Measurements from ENCODE around the gene ST7L. TPM values are rescaled to one million over a fixed set of nuclear protein-coding genes. Genes with fewer than 3 reads are reported as not detected.
A peak's percentile ranks its signal among the peaks of the same experiment; 100 is the strongest.

ST7L gene
- total RNA-seq, 1 experiment from 2014 or later = 17.5 TPM

- H3K4me1 ChIP-seq (ENCODE audit: insufficient read depth, low read length) = no peaks in the 10 kb centered on the region; the same call in 1 of the 2 replicates
- H3K4me3 ChIP-seq (ENCODE audit: low read length) = peak overlapping the region; percentile 73
- intact Hi-C loops (cut with micrococcal nuclease) = loop anchor here (1.0 to 5.0 kb wide), 4 partner anchors 27 to 205 kb away; partner anchors contain the start of gene RHOC
- H3K9me2 ChIP-seq (replicated peaks; ENCODE audit: low read length) = no peaks in the 10 kb centered on the region
- no peaks in the 10 kb centered on the region for H3K79me2 ChIP-seq (ENCODE audit: low read length)
- H3F3A ChIP-seq (ENCODE audit: low read length, unreplicated experiment) = no peaks in the 10 kb centered on the region
- ATAC-seq = peak; percentile 85
- ChIA-PET CTCF (interaction anchor here (0.6 to 1.5 kb wide), 14 partner anchors 14 to 213 kb away, joined by 3 to 9 read pairs (median 4); partner anchors contain the start of genes PPM1J, RHOC and ST7L), POLR2A (ENCODE audit: unreplicated experiment) (interaction anchor here (0.8 kb wide), 1 partner anchor 43 kb away, joined by 5 read pairs; no protein-coding TSS in a partner anchor)
- peak; percentile 64 for DNase-seq
- H3K4me2 ChIP-seq (ENCODE audit: low read length) = peak overlapping the region; percentile 94
- no peaks in the 10 kb centered on the region for H3K9me3 ChIP-seq (ENCODE audit: low read length)
- no peaks in the 10 kb centered on the region for H4K20me1 ChIP-seq (ENCODE audit: low read length)
- no peaks in the 10 kb centered on the region for H3K27me3 ChIP-seq (ENCODE audit: low read length)
- H2AFZ ChIP-seq (ENCODE audit: low read length) = peak overlapping the region; percentile 87
- H3K27ac ChIP-seq (ENCODE audit: low read length) = no peak overlapping the region
- peak overlapping the region; percentile 34 for H3K9ac ChIP-seq (ENCODE audit: low read length)
- H3K36me3 ChIP-seq (ENCODE audit: low read depth, low read length) = no peaks in the 10 kb centered on the region
- TF ChIP-seq EZH2phosphoT487 (IDR thresholded peaks at IDR 0.05; ENCODE audit: borderline replicate concordance, low read length) (no peak), CTCF (conservative IDR thresholded peaks at IDR 0.05; ENCODE audit: low read depth, low read length) (peak; percentile 74)
- BruUV-seq (replicated peaks) = no TSS peak
Measured at GRCh38 chr1:112501810-112502641, 116.9 kb downstream of the ST7L start.

GRCh38 chr1:112496290-112496689 is 122.7 kb downstream of the ST7L start:
- no peaks in the 10 kb centered on the region for H3K36me3 ChIP-seq (ENCODE audit: low read depth, low read length)
- H3K9me2 ChIP-seq (replicated peaks; ENCODE audit: low read length) = no peaks in the 10 kb centered on the region
- H4K20me1 ChIP-seq (ENCODE audit: low read length) = no peaks in the 10 kb centered on the region
- BruUV-seq (replicated peaks) = no TSS peak
- no peak overlapping the region for H3K9ac ChIP-seq (ENCODE audit: low read length)
- no peaks in the 10 kb centered on the region for H3K27me3 ChIP-seq (ENCODE audit: low read length)
- H3K27ac ChIP-seq (ENCODE audit: low read length) = no peak overlapping the region
- H2AFZ ChIP-seq (ENCODE audit: low read length) = no peak overlapping the region
- no peak overlapping the region for H3K4me2 ChIP-seq (ENCODE audit: low read length)
- H3K79me2 ChIP-seq (ENCODE audit: low read length) = no peaks in the 10 kb centered on the region
- POLR2A ChIA-PET (ENCODE audit: unreplicated experiment) = no interaction called here
- intact Hi-C loops (cut with micrococcal nuclease) = no loop called here
- ATAC-seq (no peak), DNase-seq (peak; percentile 44)
- H3K9me3 ChIP-seq (ENCODE audit: low read length) = no peaks in the 10 kb centered on the region
- TF ChIP-seq EZH2 (IDR thresholded peaks at IDR 0.05; ENCODE audit: low read length, unreplicated experiment) = no peak
- no peak for TF ChIP-seq EZH2phosphoT487 (IDR thresholded peaks at IDR 0.05; ENCODE audit: borderline replicate concordance, low read length)
- TF ChIP-seq CTCF (conservative IDR thresholded peaks at IDR 0.05; ENCODE audit: low read depth, low read length) = no peak
- no peaks in the 10 kb centered on the region; the same call in 1 of the 2 replicates for H3K4me1 ChIP-seq (ENCODE audit: insufficient read depth, low read length)
- no peak overlapping the region for H3K4me3 ChIP-seq (ENCODE audit: low read length)
- H3F3A ChIP-seq (ENCODE audit: low read length, unreplicated experiment) = no peaks in the 10 kb centered on the region
- CTCF ChIA-PET = no interaction called here

- H3F3A ChIP-seq (ENCODE audit: low read length, unreplicated experiment) = no peaks in the 10 kb centered on the region
- no peaks in the 10 kb centered on the region for H4K20me1 ChIP-seq (ENCODE audit: low read length)
- H3K27me3 ChIP-seq (ENCODE audit: low read length) = no peaks in the 10 kb centered on the region
- H3K4me2 ChIP-seq (ENCODE audit: low read length) = no peak overlapping the region
- H3K4me3 ChIP-seq (ENCODE audit: low read length) = no peak overlapping the region
- no peak overlapping the region for H3K27ac ChIP-seq (ENCODE audit: low read length)
- ChIA-PET POLR2A (ENCODE audit: unreplicated experiment) (no interaction called here), CTCF (no interaction called here)
- no peaks in the 10 kb centered on the region for H3K9me3 ChIP-seq (ENCODE audit: low read length)
- DNase-seq (no peak), ATAC-seq (no peak)
- no TSS peak for BruUV-seq (replicated peaks)
- H3K79me2 ChIP-seq (ENCODE audit: low read length) = no peaks in the 10 kb centered on the region
- no peaks in the 10 kb centered on the region for H3K36me3 ChIP-seq (ENCODE audit: low read depth, low read length)
- no peaks in the 10 kb centered on the region for H3K4me1 ChIP-seq (ENCODE audit: insufficient read depth, low read length)
- TF ChIP-seq EZH2 (IDR thresholded peaks at IDR 0.05; ENCODE audit: low read length, unreplicated experiment) = no peak
- TF ChIP-seq CTCF (conservative IDR thresholded peaks at IDR 0.05; ENCODE audit: low read depth, low read length) = no peak
- no peak for TF ChIP-seq EZH2phosphoT487 (IDR thresholded peaks at IDR 0.05; ENCODE audit: borderline replicate concordance, low read length)
- intact Hi-C loops (cut with micrococcal nuclease) = no loop called here
- H3K9me2 ChIP-seq (replicated peaks; ENCODE audit: low read length) = no peaks in the 10 kb centered on the region
- H3K9ac ChIP-seq (ENCODE audit: low read length) = no peak overlapping the region
- no peak overlapping the region for H2AFZ ChIP-seq (ENCODE audit: low read length)
Measured at GRCh38 chr1:112493351-112493750, 125.6 kb downstream of the ST7L start.

Measured in PC-3 (cell line).